Glutamatergic neuron (in vitro differentiated cells): Measurements from ENCODE around the gene CACFD1. TPM values are rescaled to one million over a fixed set of nuclear protein-coding genes. Genes with fewer than 3 reads are reported as not detected.

Experiments used
- DNase-seq: peaks from one replicate; pipeline ENCODE4 v3.0.0; 2022
- H3K27ac Mint-ChIP-seq: one replicate; pipeline ENCODE4 v1.8.0; 2020; ENCODE audit warnings: mild to moderate bottlenecking, mixed read lengths, inconsistent platforms; ENCODE audit not compliant: unreplicated experiment
- H3K27me3 Mint-ChIP-seq: one replicate; pipeline ENCODE4 v1.8.0; 2020; ENCODE audit warnings: mild to moderate bottlenecking, moderate library complexity, mixed read lengths, inconsistent platforms; ENCODE audit not compliant: unreplicated experiment
- H3K36me3 Mint-ChIP-seq: one replicate; pipeline ENCODE4 v1.8.0; 2020; ENCODE audit warnings: mild to moderate bottlenecking, mixed read lengths, inconsistent platforms; ENCODE audit not compliant: unreplicated experiment
- H3K4me1 Mint-ChIP-seq: one replicate; pipeline ENCODE4 v1.8.0; 2020; ENCODE audit warnings: mild to moderate bottlenecking, low read depth, mixed read lengths, inconsistent platforms; ENCODE audit not compliant: unreplicated experiment
- H3K4me3 Mint-ChIP-seq: one replicate; pipeline ENCODE4 v1.8.0; 2020; ENCODE audit warnings: mild to moderate bottlenecking, mixed read lengths, inconsistent platforms; ENCODE audit not compliant: unreplicated experiment
- H3K9me3 Mint-ChIP-seq: one replicate; pipeline ENCODE4 v1.8.0; 2020; ENCODE audit warnings: mild to moderate bottlenecking, moderate library complexity, mixed read lengths, inconsistent platforms; ENCODE audit not compliant: unreplicated experiment
- CTCF ChIP-seq: fragments of 200-600 bp; sonication (generic); IDR thresholded peaks from one replicate; pipeline ENCODE4 v1.5.0; 2021; ENCODE audit not compliant: partially characterized antibody, unreplicated experiment
- total RNA-seq: library from RNA; stranded (reverse); fragmentation: NEBNext Ultra II Directional; extraction: Animal tissue kit (Norgen Biotek cat#: 25700); gene quantifications from one replicate; pipeline ENCODE4 v1.2.1, GENCODE V29; 2021; ENCODE audit not compliant: unreplicated experiment

CACFD1 gene
- total RNA-seq, 1 donor from 2014 or later, result 45.4 TPM

GRCh38 chr9:133474215-133474614 is 14.4 kb downstream of the CACFD1 start:
- H3K36me3 Mint-ChIP-seq, result no peaks in the 10 kb centered on the region
- no peak overlapping the region for H3K4me3 Mint-ChIP-seq

GRCh38 chr9:133474853-133475252 is 15.1 kb downstream of the CACFD1 start:
- peaks cover 13% of the 10 kb centered on the region for H3K27me3 Mint-ChIP-seq
- no peak for DNase-seq
- H3K27ac Mint-ChIP-seq, result no peak overlapping the region
- TF ChIP-seq CTCF, result no peak
- peaks cover 14% of the 10 kb centered on the region for H3K9me3 Mint-ChIP-seq
- H3K36me3 Mint-ChIP-seq, result no peaks in the 10 kb centered on the region
- no peak overlapping the region for H3K4me3 Mint-ChIP-seq
- H3K4me1 Mint-ChIP-seq, result peaks cover 6% of the 10 kb centered on the region

More at GRCh38 chr9:133474215-133474614, 14.4 kb downstream of the CACFD1 start:
- H3K27ac Mint-ChIP-seq, result no peak overlapping the region
- H3K27me3 Mint-ChIP-seq, result peaks cover 16% of the 10 kb centered on the region
- DNase-seq, result no peak
- TF ChIP-seq CTCF, result no peak
- peaks cover 16% of the 10 kb centered on the region for H3K9me3 Mint-ChIP-seq
- peaks cover 5% of the 10 kb centered on the region for H3K4me1 Mint-ChIP-seq

DNA sequence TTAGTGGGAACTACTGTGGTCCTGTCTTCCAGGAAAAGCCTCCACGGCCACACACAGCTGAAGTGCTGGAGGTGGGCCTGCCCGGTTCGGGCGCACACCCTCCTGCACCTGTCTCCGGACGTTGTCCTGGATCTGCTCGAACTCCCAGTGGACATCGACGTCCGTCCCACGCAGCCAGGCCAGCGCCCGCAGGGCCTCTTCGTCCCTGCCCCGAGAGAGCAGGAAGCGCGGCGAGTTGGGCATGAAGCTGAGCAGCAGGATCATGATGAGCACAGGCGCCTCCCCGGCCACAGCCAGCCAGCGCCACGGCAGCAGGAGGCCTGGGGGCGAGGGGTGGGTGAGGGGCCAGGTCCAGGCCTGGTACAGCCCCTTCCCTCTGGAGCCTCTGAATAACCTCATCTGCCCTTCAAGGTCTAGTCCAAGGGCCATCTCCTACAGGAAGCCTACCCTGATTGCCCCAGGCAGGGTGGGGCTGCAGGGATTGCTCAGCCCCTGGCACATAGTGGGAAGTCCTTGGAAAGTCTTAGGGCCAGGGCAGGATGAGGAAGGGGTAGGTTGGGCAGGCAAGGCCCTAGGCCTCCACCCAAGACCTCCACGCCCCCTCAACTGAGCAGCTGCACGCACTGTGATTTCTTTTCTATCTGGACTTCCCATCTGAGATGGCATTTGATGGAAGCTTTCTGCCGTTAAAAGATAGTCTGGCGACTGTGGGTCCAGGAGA is 15.7 kb downstream of the CACFD1 start:
- no peak overlapping the region for H3K27ac Mint-ChIP-seq
- no peaks in the 10 kb centered on the region for H3K36me3 Mint-ChIP-seq
- H3K9me3 Mint-ChIP-seq, result peaks cover 10% of the 10 kb centered on the region
- TF ChIP-seq CTCF, result peak; percentile 2
- no peak overlapping the region for H3K4me3 Mint-ChIP-seq
- peaks cover 7% of the 10 kb centered on the region for H3K4me1 Mint-ChIP-seq
- H3K27me3 Mint-ChIP-seq, result peaks cover 8% of the 10 kb centered on the region
- no peak for DNase-seq

- H3K9me3 Mint-ChIP-seq, result peaks cover 7% of the 10 kb centered on the region
- peak overlapping the region; percentile 64 for H3K4me3 Mint-ChIP-seq
- H3K27ac Mint-ChIP-seq, result no peak overlapping the region
- TF ChIP-seq CTCF, result no peak
- peaks cover 7% of the 10 kb centered on the region for H3K4me1 Mint-ChIP-seq
- DNase-seq, result no peak
- H3K36me3 Mint-ChIP-seq, result no peaks in the 10 kb centered on the region
- H3K27me3 Mint-ChIP-seq, result peaks cover 5% of the 10 kb centered on the region
Observed at GRCh38 chr9:133476036-133476931, 16.5 kb downstream of the CACFD1 start.

DNA sequence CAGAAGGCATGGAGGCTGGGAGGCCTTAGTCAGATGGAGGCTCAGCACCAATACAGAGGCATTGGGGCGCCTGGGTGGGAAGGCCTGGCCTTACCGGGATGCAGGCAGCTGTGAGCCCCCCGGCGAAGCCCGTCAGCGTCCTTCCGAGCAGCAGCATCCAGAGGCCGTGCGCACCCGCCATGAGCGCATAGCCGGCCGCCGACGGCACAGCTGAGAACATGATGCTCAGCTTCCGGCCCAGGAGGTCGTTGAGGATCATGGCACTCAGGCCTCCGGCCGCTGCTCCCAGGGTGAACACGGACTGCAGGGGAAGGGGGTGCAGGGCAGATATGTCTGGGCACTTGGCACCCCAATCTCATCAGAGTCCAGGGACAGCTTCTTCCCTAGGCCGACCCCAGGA is 17.2 kb downstream of the CACFD1 start:
- H3K4me3 Mint-ChIP-seq, result no peak overlapping the region
- peak; percentile 9 for DNase-seq

More for the DNA sequence above, 17.2 kb downstream of the CACFD1 start:
- Mint-ChIP-seq H3K27me3 (peaks cover under 1% of the 10 kb centered on the region), H3K4me1 (peaks cover 7% of the 10 kb centered on the region), H3K36me3 (no peaks in the 10 kb centered on the region), H3K27ac (no peak overlapping the region), H3K9me3 (peaks cover 7% of the 10 kb centered on the region)
- no peak for TF ChIP-seq CTCF
